NB4 (cell line): ENCODE measurements around the gene ZNF143.

Experiments used
- CTCF ChIP-seq: IDR thresholded peaks from one replicate; pipeline ENCODE4 v1.5.1; 2012; ENCODE audit warnings: low read depth, low read length
- MAX ChIP-seq: IDR thresholded peaks from 2 replicates; pipeline ENCODE4 v1.6.1; 2011; ENCODE audit warnings: low read depth, low read length
- POLR2A ChIP-seq: IDR thresholded peaks from 2 replicates; pipeline ENCODE4 v1.6.1; 2011; ENCODE audit warnings: mild to moderate bottlenecking; ENCODE audit not compliant: insufficient read length; ENCODE audit errors: extremely low read depth

- TF ChIP-seq CTCF: no peak
- no peak for TF ChIP-seq POLR2A
- TF ChIP-seq MAX: no peak
Measured at GRCh38 chr11:9438611-9439010, 22.2 kb upstream of the ZNF143 start.
